HUES64 (cell line): ENCODE results near the gene COL23A1.

Experiments used
- H3K27ac ChIP-seq: 2 replicates; pipeline ENCODE4 v1.7.0; 2013; ENCODE audit warnings: low read depth, low read length, inconsistent platforms
- H3K27me3 ChIP-seq: 2 replicates; pipeline ENCODE4 v1.6.1; 2013; ENCODE audit warnings: mild to moderate bottlenecking, low read length; ENCODE audit not compliant: insufficient read depth
- H3K36me3 ChIP-seq: 2 replicates; pipeline ENCODE4 v1.6.1; 2013; ENCODE audit warnings: mild to moderate bottlenecking, low read length; ENCODE audit not compliant: insufficient read depth
- H3K4me1 ChIP-seq: 2 replicates; pipeline ENCODE4 v1.6.1; 2013; ENCODE audit warnings: mild to moderate bottlenecking, low read length, moderate library complexity; ENCODE audit not compliant: insufficient read depth
- H3K4me3 ChIP-seq: 2 replicates; pipeline ENCODE4 v1.5.1; 2013; ENCODE audit warnings: mild to moderate bottlenecking, low read length, moderate library complexity
- H3K9ac ChIP-seq: 2 replicates; pipeline ENCODE4 v1.6.1; 2013; ENCODE audit warnings: mild to moderate bottlenecking, low read depth, low read length
- H3K9me3 ChIP-seq: 2 replicates; pipeline ENCODE4 v1.6.1; 2013; ENCODE audit warnings: low read depth, low read length; ENCODE audit not compliant: insufficient read depth
- WGBS: fragments of 150-250, 120-280 bp; methylation state at CpG from one replicate; pipeline ENCODE4 v1.1.7; 2013; ENCODE audit warnings: missing lambda C conversion rate; 5-methylcytosine and 5-hydroxymethylcytosine counted together

Gene COL23A1

DNA sequence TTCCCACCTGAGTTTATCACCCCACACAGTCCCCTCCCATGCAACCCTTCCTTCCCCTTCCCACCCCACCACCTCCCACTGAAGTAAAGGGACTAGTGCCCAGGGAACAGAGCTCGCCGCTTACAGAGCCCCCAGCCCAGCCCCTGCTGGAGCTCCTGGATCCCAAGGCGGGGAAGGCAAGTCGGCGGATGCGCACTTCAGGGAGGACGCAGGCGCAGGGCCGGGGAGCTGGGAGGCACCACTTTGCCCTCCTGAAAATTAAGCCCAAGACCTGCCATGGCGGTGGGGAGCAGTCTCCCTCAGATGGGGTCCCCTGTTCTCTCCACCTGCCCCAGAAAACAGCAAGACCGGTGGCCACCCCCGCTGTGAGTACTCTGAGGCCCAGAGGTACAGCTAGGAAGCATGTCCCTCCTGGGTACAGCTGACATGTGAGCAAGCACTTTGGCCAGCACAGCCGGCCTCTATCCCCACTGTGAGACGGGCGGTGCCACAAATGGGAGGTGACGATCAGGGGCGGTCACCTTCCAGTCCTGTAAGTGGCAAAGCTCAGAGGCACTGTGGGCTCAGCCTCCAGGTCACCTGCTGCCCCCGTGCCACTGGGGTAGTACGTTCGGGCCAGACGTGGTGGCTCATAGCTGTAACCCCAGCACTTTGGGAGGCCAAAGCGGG is 45.9 kb downstream of the COL23A1 start:
- Histone ChIP-seq H3K9ac (no peak overlapping the region), H3K27me3 (peaks cover 7% of the 10 kb centered on the region; the same call in 1 of the 2 replicates), H3K4me3 (no peak overlapping the region)

GRCh38 chr5:178542455-178542854 is 47.7 kb downstream of the COL23A1 start:
- peaks cover 20% of the 10 kb centered on the region for H3K4me1 ChIP-seq
- H3K9me3 ChIP-seq: no peaks in the 10 kb centered on the region
- peaks cover 7% of the 10 kb centered on the region; the same call in 1 of the 2 replicates for H3K27me3 ChIP-seq
- 71% methylated on average over 6 of the region's 7 CpGs for WGBS
- no peaks in the 10 kb centered on the region for H3K36me3 ChIP-seq
- H3K4me3 ChIP-seq: no peak overlapping the region
- H3K9ac ChIP-seq: no peak overlapping the region
- no peak overlapping the region for H3K27ac ChIP-seq

More for the DNA sequence above, 45.9 kb downstream of the COL23A1 start:
- Histone ChIP-seq H3K36me3 (no peaks in the 10 kb centered on the region), H3K4me1 (peaks cover 14% of the 10 kb centered on the region), H3K27ac (no peak overlapping the region), H3K9me3 (no peaks in the 10 kb centered on the region)
- 93% methylated on average over 22 of the region's 22 CpGs for WGBS

DNA sequence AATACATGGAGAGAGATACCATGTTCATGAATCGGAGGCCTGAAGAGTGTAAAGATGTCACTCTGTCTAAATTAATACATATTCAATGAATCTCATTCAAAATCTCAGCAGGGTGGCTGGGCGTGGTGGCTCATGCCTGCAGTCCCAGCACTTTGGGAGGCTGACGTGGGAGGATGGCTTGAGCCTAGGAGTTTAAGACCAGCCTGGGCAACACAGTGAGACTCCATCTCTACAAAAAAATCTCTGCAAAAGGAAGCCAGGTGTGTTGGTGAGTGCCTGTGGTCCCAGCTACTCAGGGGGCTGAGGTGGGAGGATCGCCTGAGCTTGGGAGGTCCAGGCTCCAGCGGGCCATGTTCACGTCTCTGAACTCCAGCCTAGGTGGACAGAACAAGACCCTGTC is 49.7 kb downstream of the COL23A1 start:
- 88% methylated on average over 6 of the region's 6 CpGs for WGBS
- no peaks in the 10 kb centered on the region for H3K27me3 ChIP-seq
- H3K27ac ChIP-seq: no peak overlapping the region
- H3K36me3 ChIP-seq: no peaks in the 10 kb centered on the region
- H3K4me1 ChIP-seq: peaks cover 13% of the 10 kb centered on the region
- H3K9ac ChIP-seq: no peak overlapping the region
- no peaks in the 10 kb centered on the region for H3K9me3 ChIP-seq
- no peak overlapping the region for H3K4me3 ChIP-seq

- no peaks in the 10 kb centered on the region for H3K27me3 ChIP-seq
- no peak overlapping the region for H3K4me3 ChIP-seq
- H3K9ac ChIP-seq: no peak overlapping the region
- 93% methylated on average over 7 of the region's 7 CpGs for WGBS
- H3K4me1 ChIP-seq: peaks cover 13% of the 10 kb centered on the region
- H3K27ac ChIP-seq: no peak overlapping the region
- no peaks in the 10 kb centered on the region for H3K36me3 ChIP-seq
- H3K9me3 ChIP-seq: no peaks in the 10 kb centered on the region
Observed at GRCh38 chr5:178538741-178539229, 51.4 kb downstream of the COL23A1 start.

- H3K36me3 ChIP-seq: no peaks in the 10 kb centered on the region
- H3K9me3 ChIP-seq: no peaks in the 10 kb centered on the region
- WGBS: 90% methylated on average over 29 of the region's 31 CpGs
- no peak overlapping the region for H3K27ac ChIP-seq
- H3K4me3 ChIP-seq: no peak overlapping the region
- H3K9ac ChIP-seq: no peak overlapping the region
- no peaks in the 10 kb centered on the region for H3K27me3 ChIP-seq
- peaks cover 11% of the 10 kb centered on the region for H3K4me1 ChIP-seq
Observed at GRCh38 chr5:178537467-178538371, 52.5 kb downstream of the COL23A1 start.

- Histone ChIP-seq H3K27ac (no peak overlapping the region), H3K4me1 (peaks cover 6% of the 10 kb centered on the region; the same call in 1 of the 2 replicates), H3K27me3 (no peaks in the 10 kb centered on the region), H3K4me3 (no peak overlapping the region), H3K36me3 (no peaks in the 10 kb centered on the region), H3K9ac (no peak overlapping the region), H3K9me3 (no peaks in the 10 kb centered on the region)
- WGBS: 88% methylated on average over 26 of the region's 26 CpGs
Observed at GRCh38 chr5:178536541-178537466, 53.4 kb downstream of the COL23A1 start.

DNA sequence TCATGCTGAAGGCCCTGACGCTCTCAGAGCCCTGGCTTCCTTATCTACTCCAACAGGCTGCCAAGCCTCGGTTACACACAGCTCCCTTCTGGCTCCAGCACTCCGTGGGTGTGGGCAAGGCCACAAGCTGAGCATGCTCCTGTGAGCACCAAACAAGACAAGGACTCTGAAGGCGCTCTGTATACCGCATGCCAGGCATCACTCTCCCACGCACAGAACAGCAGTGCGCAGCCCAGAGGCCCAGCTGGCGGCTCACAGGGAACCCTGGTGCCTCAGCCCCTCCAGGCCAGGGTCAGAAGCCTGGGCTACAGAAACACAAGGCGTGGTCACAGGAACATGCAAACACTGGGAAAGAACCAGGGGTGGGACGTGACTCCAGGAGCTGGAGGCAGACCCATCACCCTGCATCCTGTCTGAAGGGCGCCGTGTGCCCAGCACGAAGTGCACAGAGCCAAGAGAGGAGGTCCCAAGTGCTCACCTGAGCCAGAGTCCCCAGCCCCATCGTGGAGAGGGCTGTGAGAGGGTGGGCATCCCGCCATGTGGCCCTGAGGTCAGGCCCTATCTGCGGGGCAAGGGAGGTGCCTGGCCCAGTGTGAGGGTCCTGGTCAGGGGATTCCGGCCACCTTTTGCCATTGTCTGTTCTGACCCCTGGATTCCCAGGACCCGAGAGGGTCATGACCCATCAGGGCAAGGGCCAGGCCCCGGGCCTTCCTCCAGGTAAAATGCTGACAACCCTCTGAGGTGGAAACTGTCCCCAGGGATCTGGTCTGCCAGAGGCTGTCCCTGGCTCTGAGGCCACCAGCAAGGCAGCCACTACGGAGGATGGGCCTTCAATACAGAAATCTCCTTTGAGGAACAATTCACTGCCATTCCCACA is 54.7 kb downstream of the COL23A1 start:
- Histone ChIP-seq H3K27ac (no peak overlapping the region), H3K27me3 (no peaks in the 10 kb centered on the region), H3K4me3 (no peak overlapping the region), H3K36me3 (no peaks in the 10 kb centered on the region), H3K9ac (no peak overlapping the region), H3K9me3 (no peaks in the 10 kb centered on the region), H3K4me1 (peaks cover 6% of the 10 kb centered on the region; the same call in 1 of the 2 replicates)
- WGBS: 92% methylated on average over 20 of the region's 20 CpGs

GRCh38 chr5:178533136-178533535 is 57.1 kb downstream of the COL23A1 start:
- no peaks in the 10 kb centered on the region for H3K27me3 ChIP-seq
- no peaks in the 10 kb centered on the region for H3K9me3 ChIP-seq
- no peaks in the 10 kb centered on the region for H3K36me3 ChIP-seq
- H3K27ac ChIP-seq: no peak overlapping the region
- 96% methylated on average over 10 of the region's 10 CpGs for WGBS
- H3K4me3 ChIP-seq: no peak overlapping the region
- no peak overlapping the region for H3K9ac ChIP-seq
- 0 out of 2 replicates have a peak, but pooled peaks cover under 1% of the 10 kb centered on the region for H3K4me1 ChIP-seq

DNA sequence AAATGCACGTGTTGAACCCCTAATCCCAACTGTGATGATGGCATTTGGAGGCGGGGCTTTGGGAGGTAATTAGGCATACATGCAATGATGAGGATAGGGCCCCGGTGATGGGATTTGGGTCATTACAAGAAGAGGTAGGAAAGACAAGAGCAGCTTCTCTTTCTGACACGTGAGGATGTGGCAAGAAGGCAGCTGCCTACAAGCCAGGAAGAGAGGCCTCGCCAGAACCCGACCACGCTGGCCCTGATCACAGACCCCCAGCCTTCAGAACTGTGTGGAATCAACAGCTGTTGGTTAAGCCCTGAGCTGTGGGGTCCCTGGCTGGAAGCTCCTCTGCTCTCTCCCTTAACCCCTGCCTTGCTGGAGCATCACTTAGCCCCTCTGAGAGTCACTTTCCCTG is 57.5 kb downstream of the COL23A1 start:
- H3K27ac ChIP-seq: no peak overlapping the region
- no peaks in the 10 kb centered on the region for H3K9me3 ChIP-seq
- no peaks in the 10 kb centered on the region for H3K36me3 ChIP-seq
- H3K4me3 ChIP-seq: no peak overlapping the region
- H3K27me3 ChIP-seq: no peaks in the 10 kb centered on the region
- no peak overlapping the region for H3K9ac ChIP-seq
- 72% methylated on average over 7 of the region's 7 CpGs for WGBS
- no peaks in the 10 kb centered on the region for H3K4me1 ChIP-seq

DNA sequence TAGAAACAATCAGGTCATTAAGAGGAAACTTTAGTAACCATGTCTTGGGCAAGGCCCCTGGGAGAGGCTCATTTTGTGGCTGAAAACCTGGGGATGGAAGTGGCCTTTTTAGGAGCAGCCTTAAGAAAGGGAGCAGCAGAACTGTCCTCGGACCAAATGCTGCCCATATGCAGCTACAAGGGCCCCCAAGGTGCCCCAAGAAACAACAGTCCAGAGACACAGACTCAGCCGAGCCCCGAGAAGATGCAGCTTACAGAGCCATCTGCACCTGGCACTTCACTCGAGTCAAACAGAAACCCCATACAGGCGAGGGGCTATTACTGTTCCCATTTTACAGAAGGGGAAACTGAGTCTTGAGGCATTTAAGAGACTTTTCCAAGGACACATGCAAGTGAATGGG is 58.0 kb downstream of the COL23A1 start:
- no peaks in the 10 kb centered on the region for H3K36me3 ChIP-seq
- no peaks in the 10 kb centered on the region for H3K9me3 ChIP-seq
- no peak overlapping the region for H3K4me3 ChIP-seq
- no peak overlapping the region for H3K9ac ChIP-seq
- no peaks in the 10 kb centered on the region; the same call in 1 of the 2 replicates for H3K4me1 ChIP-seq
- H3K27me3 ChIP-seq: no peaks in the 10 kb centered on the region
- WGBS: 94% methylated on average over 5 of the region's 5 CpGs
- no peak overlapping the region for H3K27ac ChIP-seq
